ENCODE data around the gene ARL5C. TPM values are rescaled to one million over a fixed set of nuclear protein-coding genes. Genes with fewer than 3 reads are reported as not detected.

ARL5C gene
- total RNA-seq, 1 donor from 2014 or later: not detected

DNA sequence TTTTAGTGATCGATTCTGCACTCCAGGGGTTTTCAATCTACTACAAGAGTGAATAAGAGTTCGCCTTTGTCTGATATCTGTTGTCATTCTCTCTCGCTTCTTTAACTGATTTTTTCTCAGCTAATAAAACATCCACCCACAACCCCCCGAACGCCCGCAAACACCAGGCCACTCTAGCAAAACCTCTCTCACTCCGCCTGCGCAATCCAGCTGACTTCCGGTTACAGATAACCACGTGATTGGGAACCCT lies 33.8 kb upstream of the ARL5C start:
- intact Hi-C loops (cut with micrococcal nuclease): loop anchor here (5.0 to 10.0 kb wide), 2 partner anchors 47 to 205 kb away; partner anchors contain the start of genes FBXL20 and PLXDC1
- Mint-ChIP-seq H3K27ac (peak overlapping the region; percentile 98), H3K9me3 (no peaks in the 10 kb centered on the region), H3K27me3 (no peaks in the 10 kb centered on the region), H3K4me3 (peak overlapping the region; percentile 98), H3K36me3 (ENCODE audit: low read depth) (peaks cover 46% of the 10 kb centered on the region), H3K4me1 (peaks cover 52% of the 10 kb centered on the region)
- peak; percentile 96 for DNase-seq

DNA sequence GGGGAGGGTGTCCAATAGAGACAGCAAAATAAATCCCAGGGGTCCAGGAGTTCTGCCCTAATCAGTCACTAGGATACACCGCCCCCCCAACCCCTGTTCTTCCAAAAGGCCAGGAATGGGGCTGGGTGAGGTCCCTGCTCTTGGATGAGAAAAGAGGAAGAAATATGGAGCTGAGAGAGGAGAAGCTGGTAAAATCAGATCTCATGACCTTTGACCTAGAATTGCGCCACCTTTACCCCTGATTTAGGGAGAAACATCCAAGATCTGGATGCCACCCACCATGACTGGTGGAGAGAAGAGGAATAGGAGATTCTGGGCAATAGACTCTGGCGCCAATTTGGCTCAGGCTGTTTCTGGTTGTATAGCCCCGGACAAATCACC lies 32.2 kb upstream of the ARL5C start:
- intact Hi-C loops (cut with micrococcal nuclease): loop anchor here (5.0 kb wide), 1 partner anchor 46 kb away; the partner anchor contains the start of gene PLXDC1
- Mint-ChIP-seq H3K4me3 (peak overlapping the region; percentile 98), H3K4me1 (peaks cover 57% of the 10 kb centered on the region), H3K36me3 (ENCODE audit: low read depth) (peaks cover 35% of the 10 kb centered on the region), H3K27me3 (no peaks in the 10 kb centered on the region), H3K27ac (peak overlapping the region; percentile 75), H3K9me3 (no peaks in the 10 kb centered on the region)
- DNase-seq: no peak

DNA sequence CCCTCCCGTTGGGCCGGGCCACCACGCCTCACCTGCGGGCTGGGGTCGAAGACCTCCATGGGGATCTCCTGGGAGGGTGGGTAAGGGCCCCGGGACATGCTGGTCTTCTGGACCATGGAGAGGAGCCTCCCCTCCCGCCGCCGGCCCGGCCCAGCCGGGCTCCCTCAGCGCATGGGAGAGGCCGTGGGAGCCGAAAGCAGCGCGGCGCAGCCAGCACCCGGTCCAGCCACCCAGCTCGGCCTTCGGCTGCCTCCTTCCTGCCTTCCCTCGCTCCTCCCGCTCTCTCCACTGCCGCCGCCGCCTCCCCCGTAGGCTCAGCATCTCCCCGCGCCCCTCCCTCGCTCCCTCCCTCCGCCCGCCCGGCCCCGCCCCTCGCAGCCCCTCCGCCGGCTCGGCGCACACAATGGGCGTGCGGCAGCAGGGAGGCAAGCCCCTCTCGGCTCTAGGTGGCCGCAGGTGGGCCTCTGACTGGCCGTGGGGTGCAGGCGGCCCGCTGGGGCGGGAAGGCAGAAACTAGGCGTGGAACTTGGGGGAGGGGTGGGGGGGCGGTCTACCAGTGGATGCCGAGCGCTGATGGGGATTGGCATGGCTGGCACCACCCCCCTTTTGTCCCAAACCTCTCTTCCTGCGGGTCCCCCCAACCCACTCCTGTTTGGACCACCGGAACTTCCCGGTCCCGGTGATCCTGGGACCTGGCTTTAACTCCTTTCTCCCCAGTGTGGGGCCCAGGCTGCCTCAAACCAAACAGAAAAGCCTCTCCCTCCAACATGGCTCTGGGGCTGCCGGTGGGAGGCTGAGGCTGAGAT lies 31.6 kb upstream of the ARL5C start, which contains the start of gene CACNB1:
Gene CACNB1 (minus strand): TSS at position 290 of the 806 bp plus-strand sequence. CDS start 174 bp downstream, at position 116.
- peak; percentile 93 for DNase-seq
- Mint-ChIP-seq H3K36me3 (ENCODE audit: low read depth) (peaks cover 35% of the 10 kb centered on the region), H3K9me3 (no peaks in the 10 kb centered on the region), H3K27ac (peak within 1 kb of the TSS; percentile 75), H3K27me3 (no peaks in the 10 kb centered on the region), H3K4me3 (peak within 1 kb of the TSS; percentile 98), H3K4me1 (peaks cover 56% of the 10 kb centered on the region)
- intact Hi-C loops (cut with micrococcal nuclease): loop anchor here (5.0 kb wide), 1 partner anchor 45 kb away; the partner anchor contains the start of gene PLXDC1

DNA sequence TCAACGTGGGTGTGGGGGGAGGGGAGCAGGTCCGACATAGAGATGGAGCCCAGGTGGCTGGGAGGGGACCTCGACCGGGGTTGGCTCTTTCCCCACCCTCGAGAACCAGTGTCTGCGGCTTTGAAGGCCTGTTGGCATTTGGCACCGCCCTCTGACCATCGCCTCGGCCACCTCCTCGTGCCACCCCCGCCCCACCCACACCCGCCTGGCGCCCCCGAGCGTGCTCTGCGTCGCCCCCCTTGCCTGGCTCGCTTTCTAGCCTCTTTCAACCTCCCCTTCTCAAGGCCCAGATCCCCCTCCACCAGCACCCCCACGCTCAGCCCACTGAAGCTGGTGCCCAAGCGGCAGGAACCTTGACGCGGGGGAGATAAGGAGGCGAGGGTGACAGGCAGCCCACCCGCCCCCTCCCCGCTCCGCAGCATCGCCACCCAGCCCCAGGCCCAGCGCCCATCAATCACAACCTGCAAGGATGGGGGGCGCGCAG lies 30.9 kb upstream of the ARL5C start:
- Mint-ChIP-seq H3K27me3 (no peaks in the 10 kb centered on the region), H3K9me3 (no peaks in the 10 kb centered on the region), H3K4me3 (peak overlapping the region; percentile 98), H3K4me1 (peaks cover 53% of the 10 kb centered on the region), H3K36me3 (ENCODE audit: low read depth) (peaks cover 33% of the 10 kb centered on the region), H3K27ac (peak overlapping the region; percentile 72)
- DNase-seq: peak; percentile 69
- intact Hi-C loops (cut with micrococcal nuclease): loop anchor here (5.0 kb wide), 1 partner anchor 45 kb away; the partner anchor contains the start of gene PLXDC1

DNA sequence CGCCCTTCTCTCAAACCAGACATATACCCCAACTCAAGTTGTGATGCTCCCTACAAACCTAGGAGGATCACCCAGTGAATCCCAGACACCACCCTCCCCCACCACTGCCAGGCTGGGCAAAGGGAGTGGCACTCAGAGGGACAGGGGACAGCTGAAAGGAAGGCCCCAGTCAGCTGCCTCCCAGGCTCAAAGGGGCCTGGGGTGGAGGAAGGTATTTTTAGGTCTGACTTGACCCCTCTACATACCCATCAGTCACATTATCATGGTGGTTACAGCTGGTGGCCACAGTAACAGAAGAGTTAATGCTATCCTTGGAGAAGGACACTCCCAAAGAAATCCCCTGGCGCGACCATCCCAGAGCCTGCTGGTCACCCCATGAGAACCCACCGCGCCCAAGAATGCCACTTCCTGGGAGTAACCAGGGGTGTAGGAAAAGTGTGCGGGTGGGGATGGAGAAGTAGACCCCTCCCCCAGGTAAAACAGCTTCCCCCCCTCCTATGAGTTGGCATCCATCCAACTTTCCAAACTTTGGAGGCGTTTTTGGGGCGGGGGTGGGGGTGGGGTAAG lies 30.4 kb upstream of the ARL5C start:
- Mint-ChIP-seq H3K4me1 (peaks cover 50% of the 10 kb centered on the region), H3K9me3 (no peaks in the 10 kb centered on the region), H3K27me3 (no peaks in the 10 kb centered on the region), H3K4me3 (peak overlapping the region; percentile 98), H3K27ac (peak overlapping the region; percentile 45), H3K36me3 (ENCODE audit: low read depth) (peaks cover 29% of the 10 kb centered on the region)
- intact Hi-C loops (cut with micrococcal nuclease): loop anchor here (5.0 kb wide), 1 partner anchor 44 kb away; the partner anchor contains the start of gene PLXDC1
- no peak for DNase-seq

DNA sequence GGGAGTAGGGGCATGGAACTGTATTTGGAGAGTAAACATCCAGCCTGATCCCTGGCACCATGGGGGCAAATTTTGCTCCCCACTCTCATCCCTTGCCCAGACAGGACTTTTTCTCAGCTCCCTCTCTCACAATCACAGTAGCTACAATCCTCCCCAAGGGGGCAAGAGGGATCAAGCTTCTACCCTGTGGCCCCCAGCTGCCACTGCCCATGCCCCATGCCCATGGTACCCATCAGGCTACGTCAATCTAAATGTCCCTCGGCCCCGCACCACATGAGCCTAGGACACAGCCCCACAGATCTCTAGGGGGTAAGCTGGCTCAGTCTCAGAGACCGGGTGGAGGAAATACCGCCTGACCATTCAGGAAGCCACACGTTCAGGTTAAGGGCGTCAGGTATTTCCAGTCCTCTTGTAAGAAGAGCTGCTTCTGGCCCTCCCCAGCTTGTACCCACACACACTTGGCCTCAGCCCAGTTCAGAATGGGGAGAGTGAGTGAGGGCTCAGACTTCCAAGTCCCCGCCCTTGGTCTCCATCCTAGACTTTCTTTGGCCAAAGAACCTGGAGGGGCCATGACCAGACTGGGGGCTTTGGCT lies 29.7 kb upstream of the ARL5C start:
- no peak for DNase-seq

DNA sequence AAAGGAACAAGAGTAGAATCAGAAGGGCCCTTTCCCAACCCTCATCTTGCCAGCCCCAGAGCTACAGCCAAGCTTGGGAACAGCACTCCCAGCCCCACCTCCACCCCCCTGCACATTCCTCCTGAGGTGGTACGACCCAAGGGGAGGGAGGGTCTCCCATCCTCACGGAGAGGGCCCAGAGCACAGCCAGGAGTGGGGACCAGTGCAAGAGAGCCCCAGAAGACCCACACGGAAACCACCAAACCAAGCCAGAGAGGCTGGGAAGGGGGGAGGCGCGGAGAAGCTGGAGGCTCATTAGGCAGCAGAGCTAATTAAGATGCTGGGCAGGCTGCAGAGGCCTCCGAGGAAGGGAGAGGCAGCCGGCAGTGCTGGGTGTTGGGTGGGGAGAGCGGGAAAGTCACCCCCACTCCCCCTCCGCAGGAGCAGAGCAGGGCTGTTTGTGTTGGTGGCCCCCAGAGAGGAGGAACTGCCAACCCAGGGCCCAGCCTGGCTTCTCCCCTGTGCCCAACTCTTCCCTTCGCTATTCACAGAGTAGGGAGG lies 29.1 kb upstream of the ARL5C start:
- Mint-ChIP-seq H3K4me1 (peaks cover 44% of the 10 kb centered on the region), H3K36me3 (ENCODE audit: low read depth) (peaks cover 18% of the 10 kb centered on the region), H3K4me3 (peak overlapping the region; percentile 44), H3K27me3 (no peaks in the 10 kb centered on the region), H3K27ac (no peak overlapping the region), H3K9me3 (no peaks in the 10 kb centered on the region)
- intact Hi-C loops (cut with micrococcal nuclease): loop anchor here (5.0 kb wide), 1 partner anchor 43 kb away; the partner anchor contains the start of gene PLXDC1
- DNase-seq: no peak

More for the DNA sequence above, 29.7 kb upstream of the ARL5C start:
- Mint-ChIP-seq H3K27me3 (no peaks in the 10 kb centered on the region), H3K27ac (peak overlapping the region; percentile 72), H3K4me3 (peak overlapping the region; percentile 98), H3K4me1 (peaks cover 46% of the 10 kb centered on the region), H3K36me3 (ENCODE audit: low read depth) (peaks cover 23% of the 10 kb centered on the region), H3K9me3 (no peaks in the 10 kb centered on the region)
- intact Hi-C loops (cut with micrococcal nuclease): loop anchor here (5.0 kb wide), 1 partner anchor 43 kb away; the partner anchor contains the start of gene PLXDC1

DNA sequence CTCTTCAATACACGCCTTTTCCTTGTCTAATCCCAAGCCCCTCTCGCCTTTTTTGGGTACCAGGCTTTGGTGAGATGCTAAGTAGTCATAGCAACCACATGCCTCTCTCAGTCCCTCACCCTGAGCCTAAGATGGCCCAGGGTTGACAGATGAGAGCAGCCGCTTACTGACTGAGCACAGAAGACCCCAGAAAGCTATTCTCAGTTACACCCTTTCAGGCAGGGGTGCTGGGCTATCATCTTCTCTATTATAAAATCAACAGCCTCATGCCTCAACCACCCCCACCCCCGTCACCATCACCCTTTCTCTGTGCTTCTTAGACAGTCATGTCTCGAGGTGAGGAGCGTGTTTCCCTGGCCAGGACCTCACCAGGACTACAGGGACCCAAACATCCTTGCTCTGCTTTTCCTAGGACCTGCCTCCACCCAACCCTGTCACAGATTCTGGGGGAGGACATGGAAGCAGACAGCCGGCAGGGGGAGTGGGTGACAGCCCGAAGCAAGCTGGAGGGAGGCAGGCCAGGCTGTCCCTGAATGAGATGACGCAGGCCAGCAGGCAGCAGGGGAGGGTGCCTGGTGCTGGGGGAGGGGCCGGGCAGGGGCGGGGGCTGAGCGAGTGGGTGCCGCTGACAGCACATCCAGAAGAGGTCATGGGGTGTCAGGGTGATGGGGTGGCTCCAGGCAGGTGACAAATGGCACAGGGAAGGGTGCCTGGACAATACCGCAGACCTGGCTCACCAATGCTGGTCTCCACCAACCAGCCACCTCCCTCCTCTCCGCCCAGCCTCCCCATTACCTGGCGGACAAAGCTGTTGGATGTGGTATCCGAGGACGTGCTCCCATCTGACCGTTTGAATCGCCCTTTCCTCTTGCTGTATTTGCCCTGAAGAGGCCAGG lies 28.4 kb upstream of the ARL5C start:
- H3K36me3 Mint-ChIP-seq (ENCODE audit: low read depth): peaks cover 14% of the 10 kb centered on the region
- no peak for DNase-seq
- peaks cover 39% of the 10 kb centered on the region for H3K4me1 Mint-ChIP-seq
- intact Hi-C loops (cut with micrococcal nuclease): no loop called here
- no peaks in the 10 kb centered on the region for H3K9me3 Mint-ChIP-seq
- H3K27ac Mint-ChIP-seq: peak overlapping the region; percentile 25
- no peaks in the 10 kb centered on the region for H3K27me3 Mint-ChIP-seq
- no peak overlapping the region for H3K4me3 Mint-ChIP-seq

DNA sequence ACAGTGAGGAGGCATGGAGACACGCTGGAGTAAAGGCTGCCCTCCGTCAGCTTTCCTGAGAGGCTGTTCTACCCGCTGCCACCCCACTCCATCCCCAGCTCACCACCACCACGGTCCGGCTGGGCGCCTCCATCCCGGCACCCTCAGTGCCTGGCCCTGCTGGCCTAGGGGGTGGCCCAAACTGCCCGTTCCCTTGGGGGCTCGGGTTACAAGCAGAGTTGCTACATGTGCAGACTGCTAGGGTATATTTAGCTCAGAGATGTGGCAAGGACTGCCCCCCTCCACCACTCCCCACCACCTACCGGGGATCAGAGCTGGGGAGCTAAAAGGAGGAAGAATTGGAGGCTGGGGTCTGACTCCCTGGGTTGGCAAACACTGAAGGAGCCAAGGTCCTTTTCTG lies 27.4 kb upstream of the ARL5C start:
- Mint-ChIP-seq H3K36me3 (ENCODE audit: low read depth) (peaks cover 14% of the 10 kb centered on the region), H3K27ac (no peak overlapping the region), H3K4me1 (peaks cover 31% of the 10 kb centered on the region), H3K4me3 (no peak overlapping the region), H3K27me3 (no peaks in the 10 kb centered on the region), H3K9me3 (no peaks in the 10 kb centered on the region)
- intact Hi-C loops (cut with micrococcal nuclease): no loop called here
- no peak for DNase-seq

DNA sequence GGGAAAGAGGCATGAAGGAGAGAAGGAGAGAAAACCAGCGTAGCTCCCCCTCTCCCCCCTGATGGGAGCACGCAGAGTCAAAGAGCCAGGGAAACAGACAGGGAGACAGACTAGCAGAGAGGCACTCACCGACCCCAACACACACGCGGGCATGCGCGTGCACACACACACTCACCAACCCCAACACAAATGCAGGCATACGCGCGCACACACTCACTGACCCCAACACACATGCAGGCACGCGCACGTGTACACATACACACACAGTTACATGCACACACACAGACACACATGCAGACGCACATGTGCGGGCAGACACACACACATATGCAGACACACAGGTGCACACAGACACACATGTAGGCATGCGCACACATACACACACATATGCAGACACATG lies 26.9 kb upstream of the ARL5C start:
- Mint-ChIP-seq H3K27me3 (no peaks in the 10 kb centered on the region), H3K4me1 (peaks cover 26% of the 10 kb centered on the region), H3K4me3 (no peak overlapping the region), H3K36me3 (ENCODE audit: low read depth) (peaks cover 14% of the 10 kb centered on the region), H3K27ac (no peak overlapping the region), H3K9me3 (no peaks in the 10 kb centered on the region)
- DNase-seq: no peak
- intact Hi-C loops (cut with micrococcal nuclease): no loop called here

DNA sequence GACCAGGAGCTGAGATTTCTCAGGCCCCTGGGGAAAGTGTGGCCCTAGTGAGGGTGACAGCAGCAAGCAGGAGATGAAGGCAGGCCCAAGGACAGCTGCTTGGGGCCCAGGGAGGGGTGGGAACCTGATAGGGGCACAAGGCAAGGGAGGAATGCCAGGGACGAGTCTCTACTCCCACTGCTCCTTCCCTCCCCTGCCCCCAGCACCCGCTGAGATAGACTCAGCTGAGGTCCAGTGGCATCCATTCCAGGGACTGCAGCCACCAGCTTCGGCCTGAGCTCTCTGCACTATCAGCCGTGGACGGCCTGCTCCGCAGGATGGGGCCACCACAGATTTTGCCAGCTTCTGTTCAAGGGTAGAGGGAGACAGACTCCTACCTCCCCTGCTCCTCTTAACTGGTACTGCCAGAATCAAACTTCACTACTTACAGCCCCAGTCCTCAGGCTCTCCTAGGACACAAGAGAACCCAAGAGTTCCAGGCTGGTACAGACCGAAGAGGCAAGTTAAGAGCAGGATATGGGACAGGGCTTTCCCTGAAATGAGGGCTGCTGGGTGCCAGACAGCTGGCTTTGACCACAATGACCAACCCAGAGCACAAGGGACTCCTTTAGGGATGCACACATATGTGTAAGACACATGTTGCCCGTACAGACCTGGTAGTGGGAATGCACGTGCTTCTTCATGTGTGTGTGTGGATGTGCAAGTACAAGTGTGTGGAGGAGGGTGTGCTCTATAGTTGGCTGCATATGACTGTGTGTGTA lies 26.0 kb upstream of the ARL5C start:
- peak overlapping the region; percentile 22 for H3K27ac Mint-ChIP-seq
- peaks cover 26% of the 10 kb centered on the region for H3K4me1 Mint-ChIP-seq
- H3K4me3 Mint-ChIP-seq: no peak overlapping the region
- H3K9me3 Mint-ChIP-seq: no peaks in the 10 kb centered on the region
- intact Hi-C loops (cut with micrococcal nuclease): no loop called here
- no peaks in the 10 kb centered on the region for H3K27me3 Mint-ChIP-seq
- peaks cover 20% of the 10 kb centered on the region for H3K36me3 Mint-ChIP-seq (ENCODE audit: low read depth)
- DNase-seq: no peak

DNA sequence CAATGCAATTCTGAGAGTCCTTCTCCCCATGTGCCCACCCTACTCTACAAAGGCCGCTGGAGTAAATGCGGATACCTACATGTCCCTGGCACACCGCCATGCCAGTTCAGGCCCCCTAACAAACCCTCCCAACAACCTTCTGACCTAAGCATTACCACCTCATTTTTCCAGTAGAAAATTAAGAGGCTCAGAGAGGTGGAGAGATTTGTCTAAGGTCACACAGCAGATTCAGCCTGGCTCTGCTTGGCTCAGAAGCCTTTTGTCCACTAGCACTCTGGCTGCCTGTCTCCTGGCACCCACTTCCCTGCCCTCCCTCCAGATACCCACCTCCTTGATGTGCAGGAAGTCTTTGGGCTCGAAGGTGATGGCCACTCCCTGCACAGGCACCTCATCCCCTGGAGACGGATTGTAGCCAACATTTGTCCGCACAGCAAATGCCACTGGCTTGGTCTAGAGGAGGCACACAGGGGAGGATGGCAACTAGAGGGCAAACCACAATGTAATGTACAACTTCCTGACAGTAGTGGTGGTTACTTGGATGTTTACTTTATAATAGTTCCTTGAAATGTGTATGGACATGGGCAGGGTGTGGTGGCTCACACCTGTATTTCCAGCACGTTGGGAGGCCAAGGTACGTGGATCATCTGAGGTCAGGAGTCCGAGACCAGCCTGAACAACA lies 21.3 kb upstream of the ARL5C start:
- intact Hi-C loops (cut with micrococcal nuclease): no loop called here
- no peaks in the 10 kb centered on the region for H3K27me3 Mint-ChIP-seq
- peaks cover 2% of the 10 kb centered on the region for H3K4me1 Mint-ChIP-seq
- no peak overlapping the region for H3K27ac Mint-ChIP-seq
- DNase-seq: no peak
- H3K4me3 Mint-ChIP-seq: no peak overlapping the region
- H3K36me3 Mint-ChIP-seq (ENCODE audit: low read depth): peaks cover 34% of the 10 kb centered on the region
- no peaks in the 10 kb centered on the region for H3K9me3 Mint-ChIP-seq
